Inflammatory macrophage treated with lipopolysaccharide for 1 hour (primary cell): ENCODE results near the gene LUC7L.
A peak's percentile ranks its signal among the peaks of the same experiment; 100 is the strongest.
"Not testable (repeated sequence)": the region's sequence is repeated elsewhere in the genome, so short reads cannot be mapped to it uniquely, and the experiment has no call there.

Experiments
- DNase-seq, 2 donors: peaks; one replicate each; pipeline ENCODE4 v3.0.0-alpha.2; 2020 to 2022

LUC7L gene

GRCh38 chr16:164134-164823 is 65.0 kb downstream of the LUC7L start:
- not testable (repeated sequence) for DNase-seq

GRCh38 chr16:163696-164095 is 65.6 kb downstream of the LUC7L start:
- DNase-seq, result not testable (repeated sequence)

GRCh38 chr16:163139-163538 is 66.1 kb downstream of the LUC7L start:
- DNase-seq, result not testable (repeated sequence)

- DNase-seq, result no peak
These were observed 66.8 kb downstream of the LUC7L start for GRCh38 chr16:162271-162991.

- no peak for DNase-seq
These were observed 68.5 kb downstream of the LUC7L start for GRCh38 chr16:160691-161190.

- DNase-seq, result not testable (repeated sequence)
These were observed 69.0 kb downstream of the LUC7L start for GRCh38 chr16:160242-160641.

- DNase-seq, result no peak
These were observed 70.0 kb downstream of the LUC7L start for GRCh38 chr16:159136-159849.

- DNase-seq, result no peak
These were observed 74.2 kb downstream of the LUC7L start for GRCh38 chr16:155031-155398.

GRCh38 chr16:154217-155030 is 74.8 kb downstream of the LUC7L start:
- DNase-seq, result peak in 1 of 2 donors; percentile 8

GRCh38 chr16:153550-154216 is 75.6 kb downstream of the LUC7L start:
- not testable (repeated sequence) for DNase-seq

- DNase-seq, result not testable (repeated sequence)
These were observed 76.1 kb downstream of the LUC7L start for GRCh38 chr16:153129-153521.

GRCh38 chr16:152141-153128 is 76.8 kb downstream of the LUC7L start, which contains the start of gene HBZ:
Gene HBZ, plus strand, starts transcription at chr16:152644. Its CDS starts 266 bp downstream, at chr16:152910.
- DNase-seq, result no peak

GRCh38 chr16:149024-149660 is 80.1 kb downstream of the LUC7L start:
- DNase-seq, result no peak

GRCh38 chr16:146646-147045 is 82.6 kb downstream of the LUC7L start:
- no peak for DNase-seq

GRCh38 chr16:144797-145252 is 84.4 kb downstream of the LUC7L start:
- DNase-seq, result no peak

GRCh38 chr16:143456-143855 is 85.8 kb downstream of the LUC7L start:
- DNase-seq, result no peak

GRCh38 chr16:143047-143446 is 86.2 kb downstream of the LUC7L start:
- no peak for DNase-seq

- DNase-seq, result no peak
These were observed 86.8 kb downstream of the LUC7L start for GRCh38 chr16:142405-142967.

GRCh38 chr16:140175-140857 is 88.9 kb downstream of the LUC7L start:
- no peak for DNase-seq
